Upper lobe of right lung (tissue), 1 donor: ENCODE measurements around the gene KDM4E. TPM values are rescaled to one million over a fixed set of nuclear protein-coding genes. Genes with fewer than 3 reads are reported as not detected.
"Not testable (repeated sequence)": the region's sequence is repeated elsewhere in the genome, so short reads cannot be mapped to it uniquely, and the experiment has no call there.

ENCODE experiments used
- ATAC-seq: fragments of 200-7000 bp; cut with Tn5 transposase; one replicate; pipeline ENCODE4 v1.9.1; 2020; ENCODE audit warnings: mild to moderate bottlenecking, moderate library complexity
- DNase-seq: peaks from one replicate; pipeline ENCODE4 v3.0.0-alpha.2; 2020
- H3K27ac ChIP-seq: fragments of 200-600 bp; one replicate; pipeline ENCODE4 v1.8.0; 2022
- H3K27me3 ChIP-seq: fragments of 200-600 bp; one replicate; pipeline ENCODE4 v1.8.0; 2022; ENCODE audit warnings: mild to moderate bottlenecking
- H3K36me3 ChIP-seq: fragments of 200-600 bp; one replicate; pipeline ENCODE4 v1.8.0; 2022
- H3K4me1 ChIP-seq: fragments of 200-600 bp; one replicate; pipeline ENCODE4 v1.8.0; 2022
- H3K4me3 ChIP-seq: fragments of 200-600 bp; one replicate; pipeline ENCODE4 v1.8.0; 2022; ENCODE audit warnings: mild to moderate bottlenecking
- H3K9me3 ChIP-seq: fragments of 200-600 bp; one replicate; pipeline ENCODE4 v1.8.0; 2022
- CTCF ChIP-seq: fragments of 200-600 bp; IDR thresholded peaks from one replicate; pipeline ENCODE4 v1.8.0; 2022; ENCODE audit warnings: antibody characterized with exemption
- intact Hi-C: fragments of 100-400 bp; cut with DNase I; formaldehyde crosslinking; loops from one replicate; pipeline ENCODE4 v1.11.0; 2022
- total RNA-seq: library from RNA; stranded (reverse); fragmentation: NEBNext Ultra II Directional; extraction: Animal tissue kit (Norgen Biotek cat#: 25700); gene quantifications from one replicate; pipeline ENCODE4 v1.2.1, GENCODE V29; 2021
- donor health status: DM: no; HTN: yes; CAD: no; lungs with severe emphysema.

The KDM4E gene
- total RNA-seq, 1 donor from 2014 or later: not detected

DNA sequence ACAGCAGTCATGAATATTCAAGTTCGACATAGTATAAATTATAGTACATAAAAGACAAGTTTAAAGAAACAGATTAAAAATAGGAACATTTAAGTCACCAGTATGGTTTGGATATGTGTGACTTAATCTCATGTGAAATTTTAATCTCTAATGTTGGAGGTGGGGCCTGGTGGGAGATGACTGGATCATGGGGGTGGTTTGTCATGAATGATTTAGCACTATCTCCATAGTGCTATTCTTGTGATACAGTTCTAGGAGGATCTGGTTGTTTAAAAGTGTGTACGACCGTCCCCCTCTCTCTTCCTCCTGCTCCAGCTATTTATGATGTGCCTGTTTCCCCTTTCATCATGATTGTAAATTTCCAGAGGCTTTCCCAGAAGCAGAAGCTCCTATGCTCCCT is 3.3 kb downstream of the KDM4E start:
- no peak for DNase-seq
- Histone ChIP-seq H3K27ac (no peak overlapping the region), H3K36me3 (no peaks in the 10 kb centered on the region), H3K27me3 (no peaks in the 10 kb centered on the region), H3K4me1 (no peaks in the 10 kb centered on the region), H3K9me3 (no peaks in the 10 kb centered on the region), H3K4me3 (no peak overlapping the region)
- TF ChIP-seq CTCF: no peak
- ATAC-seq: no peak
- intact Hi-C loops: no loop called here

GRCh38 chr11:95033051-95033450 is 8.0 kb downstream of the KDM4E start:
- Histone ChIP-seq H3K4me1 (no peaks in the 10 kb centered on the region), H3K4me3 (no peak overlapping the region), H3K27ac (no peak overlapping the region), H3K9me3 (no peaks in the 10 kb centered on the region), H3K36me3 (no peaks in the 10 kb centered on the region), H3K27me3 (peaks cover 15% of the 10 kb centered on the region)
- intact Hi-C loops: no loop called here
- ATAC-seq (no peak), DNase-seq (no peak)
- no peak for TF ChIP-seq CTCF

GRCh38 chr11:95035316-95035715 is 10.3 kb downstream of the KDM4E start:
- DNase-seq (no peak), ATAC-seq (no peak)
- H3K36me3 ChIP-seq: no peaks in the 10 kb centered on the region
- no peak for TF ChIP-seq CTCF
- no peak overlapping the region for H3K4me3 ChIP-seq
- peaks cover 16% of the 10 kb centered on the region for H3K27me3 ChIP-seq
- intact Hi-C loops: no loop called here
- no peaks in the 10 kb centered on the region for H3K9me3 ChIP-seq
- no peaks in the 10 kb centered on the region for H3K4me1 ChIP-seq
- no peak overlapping the region for H3K27ac ChIP-seq

DNA sequence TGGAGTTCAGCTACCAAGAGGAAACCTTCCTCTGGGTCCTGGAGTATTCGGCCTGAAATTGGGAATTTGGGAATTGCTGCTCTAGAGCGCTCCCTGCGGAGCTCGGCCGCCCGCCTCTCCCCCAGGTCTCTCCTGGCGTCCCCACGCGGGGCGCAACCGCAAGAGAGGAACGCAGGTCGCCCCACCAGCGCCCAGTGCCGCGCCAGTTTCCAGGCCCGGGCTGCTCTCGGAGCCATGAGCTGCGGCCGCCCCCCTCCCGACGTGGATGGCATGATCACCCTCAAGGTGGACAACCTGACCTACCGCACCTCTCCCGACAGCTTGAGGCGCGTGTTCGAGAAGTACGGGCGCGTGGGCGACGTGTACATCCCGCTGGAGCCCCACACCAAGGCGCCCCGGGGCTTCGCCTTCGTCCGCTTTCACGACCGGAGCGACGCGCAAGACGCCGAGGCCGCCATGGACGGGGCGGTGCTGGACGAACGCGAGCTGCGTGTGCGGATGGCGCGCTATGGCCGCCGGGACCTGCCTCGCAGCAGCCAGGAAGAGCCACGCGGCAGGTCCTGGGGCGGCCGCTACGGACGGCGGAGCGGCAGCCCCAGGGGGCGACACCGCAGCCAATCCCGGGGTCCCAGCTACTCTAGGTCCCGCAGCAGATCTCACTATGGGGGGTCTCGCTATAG is 12.4 kb downstream of the KDM4E start:
- peak overlapping the region; percentile 31 for H3K4me3 ChIP-seq
- intact Hi-C loops, H3K4me1 ChIP-seq, H3K36me3 ChIP-seq, H3K9me3 ChIP-seq, DNase-seq, H3K27ac ChIP-seq: not testable (repeated sequence)
- peaks cover 27% of the 10 kb centered on the region for H3K27me3 ChIP-seq
- ATAC-seq: peak; percentile 60

- Histone ChIP-seq H3K4me3 (no peak overlapping the region), H3K4me1 (no peaks in the 10 kb centered on the region), H3K36me3 (no peaks in the 10 kb centered on the region), H3K9me3 (no peaks in the 10 kb centered on the region), H3K27me3 (peaks cover 29% of the 10 kb centered on the region), H3K27ac (no peak overlapping the region)
- intact Hi-C loops: no loop called here
- no peak for TF ChIP-seq CTCF
- no peak for ATAC-seq
- DNase-seq: no peak
Observed at GRCh38 chr11:95042239-95042638, 17.2 kb downstream of the KDM4E start.

DNA sequence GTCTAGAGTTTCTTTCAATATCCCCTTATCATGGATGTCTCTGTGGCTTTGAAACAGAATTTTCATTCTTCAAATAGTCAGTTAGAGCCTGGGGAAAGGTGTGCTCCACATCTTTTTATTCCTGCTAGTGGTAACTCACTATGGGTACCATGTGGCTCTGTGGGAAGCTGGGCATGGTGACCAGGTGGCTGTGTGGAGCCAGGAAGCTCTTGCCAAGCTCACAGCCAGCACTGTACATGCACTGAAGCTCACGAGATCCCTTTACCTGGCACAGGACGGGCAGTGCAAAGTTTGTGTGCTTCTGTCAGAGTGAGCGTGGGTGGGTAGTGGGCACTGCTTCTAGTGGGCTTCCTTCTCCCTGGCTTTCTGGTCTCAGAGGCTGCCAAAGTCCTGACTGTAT is 17.8 kb downstream of the KDM4E start:
- Histone ChIP-seq H3K4me3 (no peak overlapping the region), H3K4me1 (no peaks in the 10 kb centered on the region), H3K36me3 (no peaks in the 10 kb centered on the region), H3K27me3 (peaks cover 24% of the 10 kb centered on the region), H3K9me3 (no peaks in the 10 kb centered on the region), H3K27ac (no peak overlapping the region)
- no peak for TF ChIP-seq CTCF
- no peak for ATAC-seq
- no peak for DNase-seq
- intact Hi-C loops: no loop called here
